ENCODE results near the gene CD74. TPM values are rescaled to one million over a fixed set of nuclear protein-coding genes. Genes with fewer than 3 reads are reported as not detected.

CD74 gene
- total and polyA plus RNA-seq, 2 of the 13 experiments (the other 11 are each of a cell fraction or from before 2014, with no cell fraction given): 34.1 to 84.4 TPM

DNA sequence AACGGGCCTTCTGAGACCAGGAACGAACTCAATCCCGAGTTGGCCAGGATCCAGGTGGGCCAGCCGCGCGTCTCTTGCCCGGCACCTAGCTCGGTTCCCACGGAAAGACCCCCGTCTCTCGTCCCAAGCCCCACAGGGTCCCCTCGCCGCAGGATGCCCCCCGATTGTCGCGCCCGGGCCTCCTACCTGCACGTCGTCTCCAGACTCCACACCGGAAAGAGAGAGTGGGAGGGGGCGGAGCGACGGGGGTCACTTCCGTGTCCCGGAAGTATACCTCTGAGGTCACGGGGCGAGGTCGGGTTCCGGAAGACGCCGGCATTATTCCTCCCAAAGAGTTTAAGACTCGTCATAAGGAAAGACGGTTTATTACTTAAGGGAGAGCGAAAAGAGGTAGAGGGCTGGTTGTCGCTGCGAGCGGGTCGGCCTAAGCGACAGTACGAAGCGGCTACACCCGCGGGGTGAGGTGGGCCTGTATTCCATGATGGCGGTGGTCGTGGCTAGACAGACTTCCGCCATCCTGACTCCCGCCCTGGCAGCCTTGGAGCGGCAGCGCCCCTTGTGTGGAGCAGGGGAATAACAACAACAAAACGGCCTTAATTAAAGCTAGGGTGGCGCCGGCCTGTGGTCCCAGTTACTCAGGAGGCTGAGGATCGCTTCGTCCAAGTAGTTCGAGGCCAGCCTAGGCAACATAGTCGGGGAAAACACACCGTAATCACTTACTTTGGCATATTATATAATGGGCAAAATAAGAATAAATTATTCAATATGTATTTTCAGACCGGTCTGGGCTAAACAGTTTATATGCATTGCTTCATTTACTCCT lies 37.0 kb upstream of the CD74 start, which contains the start of gene RPS14 (continued):
- TF ChIP-seq, protein P1, sequence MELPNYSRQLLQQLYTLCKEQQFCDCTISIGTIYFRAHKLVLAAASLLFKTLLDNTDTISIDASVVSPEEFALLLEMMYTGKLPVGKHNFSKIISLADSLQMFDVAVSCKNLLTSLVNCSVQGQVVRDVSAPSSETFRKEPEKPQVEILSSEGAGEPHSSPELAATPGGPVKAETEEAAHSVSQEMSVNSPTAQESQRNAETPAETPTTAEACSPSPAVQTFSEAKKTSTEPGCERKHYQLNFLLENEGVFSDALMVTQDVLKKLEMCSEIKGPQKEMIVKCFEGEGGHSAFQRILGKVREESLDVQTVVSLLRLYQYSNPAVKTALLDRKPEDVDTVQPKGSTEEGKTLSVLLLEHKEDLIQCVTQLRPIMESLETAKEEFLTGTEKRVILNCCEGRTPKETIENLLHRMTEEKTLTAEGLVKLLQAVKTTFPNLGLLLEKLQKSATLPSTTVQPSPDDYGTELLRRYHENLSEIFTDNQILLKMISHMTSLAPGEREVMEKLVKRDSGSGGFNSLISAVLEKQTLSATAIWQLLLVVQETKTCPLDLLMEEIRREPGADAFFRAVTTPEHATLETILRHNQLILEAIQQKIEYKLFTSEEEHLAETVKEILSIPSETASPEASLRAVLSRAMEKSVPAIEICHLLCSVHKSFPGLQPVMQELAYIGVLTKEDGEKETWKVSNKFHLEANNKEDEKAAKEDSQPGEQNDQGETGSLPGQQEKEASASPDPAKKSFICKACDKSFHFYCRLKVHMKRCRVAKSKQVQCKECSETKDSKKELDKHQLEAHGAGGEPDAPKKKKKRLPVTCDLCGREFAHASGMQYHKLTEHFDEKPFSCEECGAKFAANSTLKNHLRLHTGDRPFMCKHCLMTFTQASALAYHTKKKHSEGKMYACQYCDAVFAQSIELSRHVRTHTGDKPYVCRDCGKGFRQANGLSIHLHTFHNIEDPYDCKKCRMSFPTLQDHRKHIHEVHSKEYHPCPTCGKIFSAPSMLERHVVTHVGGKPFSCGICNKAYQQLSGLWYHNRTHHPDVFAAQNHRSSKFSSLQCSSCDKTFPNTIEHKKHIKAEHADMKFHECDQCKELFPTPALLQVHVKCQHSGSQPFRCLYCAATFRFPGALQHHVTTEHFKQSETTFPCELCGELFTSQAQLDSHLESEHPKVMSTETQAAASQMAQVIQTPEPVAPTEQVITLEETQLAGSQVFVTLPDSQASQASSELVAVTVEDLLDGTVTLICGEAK (IDR thresholded peaks at IDR 0.05): peak; percentile 87
- TF ChIP-seq, protein P1 (CRISPR knock-in tag; IDR thresholded peaks at IDR 0.05): peak; percentile 84
- peak; percentile 64; the same call in 1 of the 2 replicates for TF ChIP-seq NFKBIZ (CRISPR knock-in tag; IDR thresholded peaks at IDR 0.05)
- TF ChIP-seq, protein P2, sequence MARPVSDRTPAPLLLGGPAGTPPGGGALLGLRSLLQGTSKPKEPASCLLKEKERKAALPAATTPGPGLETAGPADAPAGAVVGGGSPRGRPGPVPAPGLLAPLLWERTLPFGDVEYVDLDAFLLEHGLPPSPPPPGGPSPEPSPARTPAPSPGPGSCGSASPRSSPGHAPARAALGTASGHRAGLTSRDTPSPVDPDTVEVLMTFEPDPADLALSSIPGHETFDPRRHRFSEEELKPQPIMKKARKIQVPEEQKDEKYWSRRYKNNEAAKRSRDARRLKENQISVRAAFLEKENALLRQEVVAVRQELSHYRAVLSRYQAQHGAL (CRISPR knock-in tag; IDR thresholded peaks at IDR 0.05; ENCODE audit: not compliant biosample characterization): peak; percentile 19
- TF ChIP-seq ZNF501 (CRISPR knock-in tag; IDR thresholded peaks at IDR 0.05): peak; percentile 96
- TF ChIP-seq, protein P3, sequence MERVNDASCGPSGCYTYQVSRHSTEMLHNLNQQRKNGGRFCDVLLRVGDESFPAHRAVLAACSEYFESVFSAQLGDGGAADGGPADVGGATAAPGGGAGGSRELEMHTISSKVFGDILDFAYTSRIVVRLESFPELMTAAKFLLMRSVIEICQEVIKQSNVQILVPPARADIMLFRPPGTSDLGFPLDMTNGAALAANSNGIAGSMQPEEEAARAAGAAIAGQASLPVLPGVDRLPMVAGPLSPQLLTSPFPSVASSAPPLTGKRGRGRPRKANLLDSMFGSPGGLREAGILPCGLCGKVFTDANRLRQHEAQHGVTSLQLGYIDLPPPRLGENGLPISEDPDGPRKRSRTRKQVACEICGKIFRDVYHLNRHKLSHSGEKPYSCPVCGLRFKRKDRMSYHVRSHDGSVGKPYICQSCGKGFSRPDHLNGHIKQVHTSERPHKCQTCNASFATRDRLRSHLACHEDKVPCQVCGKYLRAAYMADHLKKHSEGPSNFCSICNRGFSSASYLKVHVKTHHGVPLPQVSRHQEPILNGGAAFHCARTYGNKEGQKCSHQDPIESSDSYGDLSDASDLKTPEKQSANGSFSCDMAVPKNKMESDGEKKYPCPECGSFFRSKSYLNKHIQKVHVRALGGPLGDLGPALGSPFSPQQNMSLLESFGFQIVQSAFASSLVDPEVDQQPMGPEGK (CRISPR knock-in tag; IDR thresholded peaks at IDR 0.05): peak; percentile 54; the same call in 1 of the 2 replicates
- TF ChIP-seq SP1 (IDR thresholded peaks at IDR 0.05): no peak
- peak; percentile 76; the same call in 1 of the 2 replicates for TF ChIP-seq SP1 (CRISPR knock-in tag; IDR thresholded peaks at IDR 0.05)
- TF ChIP-seq KDM1A (CRISPR knock-in tag; IDR thresholded peaks at IDR 0.05): peak; percentile 92
- TF ChIP-seq, protein P4, sequence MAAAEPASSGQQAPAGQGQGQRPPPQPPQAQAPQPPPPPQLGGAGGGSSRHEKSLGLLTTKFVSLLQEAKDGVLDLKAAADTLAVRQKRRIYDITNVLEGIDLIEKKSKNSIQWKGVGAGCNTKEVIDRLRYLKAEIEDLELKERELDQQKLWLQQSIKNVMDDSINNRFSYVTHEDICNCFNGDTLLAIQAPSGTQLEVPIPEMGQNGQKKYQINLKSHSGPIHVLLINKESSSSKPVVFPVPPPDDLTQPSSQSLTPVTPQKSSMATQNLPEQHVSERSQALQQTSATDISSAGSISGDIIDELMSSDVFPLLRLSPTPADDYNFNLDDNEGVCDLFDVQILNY (CRISPR knock-in tag; conservative IDR thresholded peaks at IDR 0.05): peak; percentile 39; the same call in 1 of the 2 replicates
- TF ChIP-seq HCFC1 (IDR thresholded peaks at IDR 0.05; ENCODE audit: low read depth, low read length): peak; percentile 58
- TF ChIP-seq ATF1 (CRISPR knock-in tag; IDR thresholded peaks at IDR 0.05): peak; percentile 89
- no peak for TF ChIP-seq HNF4A (CRISPR knock-in tag; IDR thresholded peaks at IDR 0.05)
- no peak for TF ChIP-seq ZNF678 (CRISPR knock-in tag; IDR thresholded peaks at IDR 0.05)
- no peak for TF ChIP-seq NFE2L2 (IDR thresholded peaks at IDR 0.05; ENCODE audit: low read length)
- TF ChIP-seq ZNF775 (CRISPR knock-in tag; IDR thresholded peaks at IDR 0.05; ENCODE audit: borderline replicate concordance): no peak

Data from HepG2 (cell line).